ENCODE data around the gene TRAPPC2.

GRCh38 chrX:13742397-13743176 lies 8.2 kb upstream of the TRAPPC2 start:
- TF ChIP-seq CTCF (IDR thresholded peaks at IDR 0.05; ENCODE audit: low read length) (no peak), EZH2 (IDR thresholded peaks at IDR 0.05; ENCODE audit: borderline replicate concordance, low read length) (no peak)
